Endothelial cell of umbilical vein (primary cell): Measurements from ENCODE around the gene DEFB131A.
"Not testable (repeated sequence)": the region's sequence is repeated elsewhere in the genome, so short reads cannot be mapped to it uniquely, and the experiment has no call there.

ENCODE experiments used
- EZH2 ChIP-seq: IDR thresholded peaks from 2 replicates; pipeline ENCODE4 v1.6.1; 2012; ENCODE audit warnings: borderline replicate concordance, low read depth, mild to moderate bottlenecking, moderate library complexity, low read length, inconsistent platforms; ENCODE audit not compliant: severe bottlenecking
- TF ChIP-seq, protein P1 (sequence below), 2 donors: IDR thresholded peaks; 1 replicate in 1 of 2; 2 replicates in 1 of 2; pipeline ENCODE4 v1.5.1; 2011; ENCODE audit warnings: low read length in 2 of 2, mild to moderate bottlenecking in 2 of 2, moderate library complexity in 2 of 2, control low read depth in 1 of 2, inconsistent platforms in 1 of 2, low read depth in 1 of 2; ENCODE audit not compliant: insufficient read depth in 1 of 2; ENCODE audit errors: extremely low read depth in 1 of 2

DNA sequence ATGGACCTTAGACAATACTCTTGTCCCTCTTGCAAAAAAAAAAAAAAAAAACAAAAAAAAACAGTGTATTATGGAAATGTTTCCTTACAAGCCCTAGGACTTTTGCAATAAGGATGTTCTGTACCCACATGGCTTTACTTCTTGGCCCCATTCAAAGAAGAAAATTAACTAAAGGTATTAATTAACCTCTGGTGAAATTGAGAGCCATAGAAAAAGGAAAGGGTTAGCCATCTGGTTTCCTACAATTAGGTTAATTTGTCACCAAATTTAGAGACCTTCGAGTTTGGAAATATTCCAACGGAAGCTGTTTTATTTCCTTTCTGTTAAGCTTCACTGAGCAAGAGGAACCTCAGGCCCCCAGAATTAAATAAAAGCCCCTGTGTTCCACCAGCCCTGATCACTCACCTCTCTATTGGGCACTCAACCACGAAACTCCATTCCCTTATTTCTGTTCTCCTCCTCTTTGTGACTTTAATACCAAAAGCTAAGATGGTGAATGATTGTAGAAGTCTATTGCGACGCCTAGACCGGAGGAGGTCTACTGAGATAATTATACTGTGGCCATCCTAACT is 22.2 kb upstream of the DEFB131A start:
- TF ChIP-seq, protein P1, sequence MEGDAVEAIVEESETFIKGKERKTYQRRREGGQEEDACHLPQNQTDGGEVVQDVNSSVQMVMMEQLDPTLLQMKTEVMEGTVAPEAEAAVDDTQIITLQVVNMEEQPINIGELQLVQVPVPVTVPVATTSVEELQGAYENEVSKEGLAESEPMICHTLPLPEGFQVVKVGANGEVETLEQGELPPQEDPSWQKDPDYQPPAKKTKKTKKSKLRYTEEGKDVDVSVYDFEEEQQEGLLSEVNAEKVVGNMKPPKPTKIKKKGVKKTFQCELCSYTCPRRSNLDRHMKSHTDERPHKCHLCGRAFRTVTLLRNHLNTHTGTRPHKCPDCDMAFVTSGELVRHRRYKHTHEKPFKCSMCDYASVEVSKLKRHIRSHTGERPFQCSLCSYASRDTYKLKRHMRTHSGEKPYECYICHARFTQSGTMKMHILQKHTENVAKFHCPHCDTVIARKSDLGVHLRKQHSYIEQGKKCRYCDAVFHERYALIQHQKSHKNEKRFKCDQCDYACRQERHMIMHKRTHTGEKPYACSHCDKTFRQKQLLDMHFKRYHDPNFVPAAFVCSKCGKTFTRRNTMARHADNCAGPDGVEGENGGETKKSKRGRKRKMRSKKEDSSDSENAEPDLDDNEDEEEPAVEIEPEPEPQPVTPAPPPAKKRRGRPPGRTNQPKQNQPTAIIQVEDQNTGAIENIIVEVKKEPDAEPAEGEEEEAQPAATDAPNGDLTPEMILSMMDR (IDR thresholded peaks at IDR 0.05; ENCODE audit: extremely low read depth in 1 of 2, insufficient read depth in 1 of 2, low read depth in 1 of 2, low read length in 2 of 2): not testable (repeated sequence)
- not testable (repeated sequence) for TF ChIP-seq EZH2
